Activated CD4-positive, alpha-beta T cell treated with anti-CD3 and anti-CD28 coated beads, Interleukin-2, amount 10 ng/mL, durations not matched to agents 7 days and 5 days (primary cell): Measurements from ENCODE around the gene TTC13. TPM values are rescaled to one million over a fixed set of nuclear protein-coding genes. Genes with fewer than 3 reads are reported as not detected.

Source experiments
- CTCF ChIA-PET: fragments of 350-600 bp; sonication (Branson Sonifier 250); formaldehyde crosslinking; loops from one replicate; lab custom pipeline; 2021; ENCODE audit warnings: antibody characterized with exemption; lab: Charles Lee
- POLR2A ChIA-PET: fragments of 350-600 bp; sonication (Branson Sonifier 250); formaldehyde crosslinking; loops from one replicate; lab custom pipeline; 2021; ENCODE audit warnings: antibody characterized with exemption; lab: Charles Lee
- DNase-seq: peaks from one replicate; pipeline ENCODE4 v3.0.0-alpha.2; 2020
- H3K27ac Mint-ChIP-seq: one replicate; pipeline ENCODE4 v1.8.0; 2021; ENCODE audit warnings: mild to moderate bottlenecking, moderate library complexity, mixed read lengths
- H3K27me3 Mint-ChIP-seq: one replicate; pipeline ENCODE4 v1.8.0; 2021; ENCODE audit warnings: mixed read lengths
- H3K36me3 Mint-ChIP-seq: one replicate; pipeline ENCODE4 v1.8.0; 2021; ENCODE audit warnings: low read depth, mixed read lengths
- H3K4me1 Mint-ChIP-seq: one replicate; pipeline ENCODE4 v1.8.0; 2021; ENCODE audit warnings: mixed read lengths
- H3K4me3 Mint-ChIP-seq: one replicate; pipeline ENCODE4 v1.8.0; 2021; ENCODE audit warnings: mild to moderate bottlenecking, moderate library complexity, mixed read lengths
- H3K9me3 Mint-ChIP-seq: one replicate; pipeline ENCODE4 v1.8.0; 2021; ENCODE audit warnings: mixed read lengths
- total RNA-seq, 2 experiments: library from RNA; stranded (reverse); gene quantifications; one replicate each; pipeline ENCODE4 v1.2.3, GENCODE V29; 2021

TTC13 gene
- total RNA-seq, 2 experiments from 2014 or later, result 35.4 to 39.2 TPM

- no peak overlapping the region for H3K4me3 Mint-ChIP-seq
- no peak for DNase-seq
- peaks cover 49% of the 10 kb centered on the region for H3K36me3 Mint-ChIP-seq
- no peaks in the 10 kb centered on the region for H3K27me3 Mint-ChIP-seq
- H3K4me1 Mint-ChIP-seq, result peaks cover 10% of the 10 kb centered on the region
- CTCF ChIA-PET, result no interaction called here
- no peaks in the 10 kb centered on the region for H3K9me3 Mint-ChIP-seq
- POLR2A ChIA-PET, result no interaction called here
- H3K27ac Mint-ChIP-seq, result no peak overlapping the region
Measured at GRCh38 chr1:230909974-230910754, 68.5 kb downstream of the TTC13 start.

GRCh38 chr1:230907472-230908205 lies 71.0 kb downstream of the TTC13 start:
- CTCF ChIA-PET, result interaction anchor here (0.9 kb wide), 1 partner anchor 9 kb away, joined by 5 read pairs; no protein-coding TSS in a partner anchor
- Mint-ChIP-seq H3K36me3 (peaks cover 43% of the 10 kb centered on the region), H3K27me3 (no peaks in the 10 kb centered on the region), H3K9me3 (no peaks in the 10 kb centered on the region), H3K4me1 (peaks cover 10% of the 10 kb centered on the region), H3K4me3 (no peak overlapping the region), H3K27ac (no peak overlapping the region)
- DNase-seq, result no peak
- POLR2A ChIA-PET, result no interaction called here

- no peak for DNase-seq
- Mint-ChIP-seq H3K9me3 (no peaks in the 10 kb centered on the region), H3K27ac (no peak overlapping the region), H3K4me1 (peaks cover 10% of the 10 kb centered on the region), H3K27me3 (no peaks in the 10 kb centered on the region), H3K4me3 (no peak overlapping the region), H3K36me3 (peaks cover 36% of the 10 kb centered on the region)
- CTCF ChIA-PET, result no interaction called here
- POLR2A ChIA-PET, result no interaction called here
Measured at GRCh38 chr1:230906226-230906625, 72.4 kb downstream of the TTC13 start.

- ChIA-PET CTCF (no interaction called here), POLR2A (no interaction called here)
- peaks cover 34% of the 10 kb centered on the region for H3K36me3 Mint-ChIP-seq
- no peak overlapping the region for H3K4me3 Mint-ChIP-seq
- H3K9me3 Mint-ChIP-seq, result no peaks in the 10 kb centered on the region
- peaks cover 10% of the 10 kb centered on the region for H3K4me1 Mint-ChIP-seq
- no peaks in the 10 kb centered on the region for H3K27me3 Mint-ChIP-seq
- DNase-seq, result no peak
- H3K27ac Mint-ChIP-seq, result peak overlapping the region; percentile 31
Measured at GRCh38 chr1:230905733-230906132, 72.9 kb downstream of the TTC13 start.

- Mint-ChIP-seq H3K27ac (no peak overlapping the region), H3K4me3 (no peak overlapping the region), H3K36me3 (peaks cover 22% of the 10 kb centered on the region), H3K9me3 (no peaks in the 10 kb centered on the region), H3K27me3 (no peaks in the 10 kb centered on the region), H3K4me1 (peaks cover 10% of the 10 kb centered on the region)
- no peak for DNase-seq
- POLR2A ChIA-PET, result no interaction called here
- CTCF ChIA-PET, result interaction anchor here (0.6 kb wide), 1 partner anchor 828 kb away, joined by 3 read pairs; no protein-coding TSS in a partner anchor
Measured at GRCh38 chr1:230902349-230902923, 76.2 kb downstream of the TTC13 start.

- POLR2A ChIA-PET, result no interaction called here
- H3K4me3 Mint-ChIP-seq, result no peak overlapping the region
- peaks cover 18% of the 10 kb centered on the region for H3K36me3 Mint-ChIP-seq
- no peak overlapping the region for H3K27ac Mint-ChIP-seq
- H3K4me1 Mint-ChIP-seq, result peaks cover 10% of the 10 kb centered on the region
- no peaks in the 10 kb centered on the region for H3K9me3 Mint-ChIP-seq
- no peaks in the 10 kb centered on the region for H3K27me3 Mint-ChIP-seq
- CTCF ChIA-PET, result no interaction called here
- DNase-seq, result no peak
Measured at GRCh38 chr1:230901671-230902070, 77.0 kb downstream of the TTC13 start.

- ChIA-PET POLR2A (no interaction called here), CTCF (interaction anchor here (0.6 to 0.7 kb wide), 2 partner anchors 42 to 310 kb away, joined by 3 to 4 read pairs; no protein-coding TSS in a partner anchor)
- peaks cover 5% of the 10 kb centered on the region for H3K4me1 Mint-ChIP-seq
- H3K4me3 Mint-ChIP-seq, result no peak overlapping the region
- DNase-seq, result no peak
- no peak overlapping the region for H3K27ac Mint-ChIP-seq
- H3K27me3 Mint-ChIP-seq, result no peaks in the 10 kb centered on the region
- peaks cover 14% of the 10 kb centered on the region for H3K36me3 Mint-ChIP-seq
- H3K9me3 Mint-ChIP-seq, result no peaks in the 10 kb centered on the region
Measured at GRCh38 chr1:230900984-230901383, 77.7 kb downstream of the TTC13 start.

- ChIA-PET POLR2A (no interaction called here), CTCF (no interaction called here)
- Mint-ChIP-seq H3K27me3 (no peaks in the 10 kb centered on the region), H3K4me1 (no peaks in the 10 kb centered on the region), H3K4me3 (no peak overlapping the region), H3K27ac (no peak overlapping the region), H3K9me3 (no peaks in the 10 kb centered on the region), H3K36me3 (peaks cover 5% of the 10 kb centered on the region)
- DNase-seq, result no peak
Measured at GRCh38 chr1:230899841-230900251, 78.8 kb downstream of the TTC13 start.

- Mint-ChIP-seq H3K27ac (no peak overlapping the region), H3K36me3 (peaks cover 3% of the 10 kb centered on the region), H3K27me3 (peaks cover 1% of the 10 kb centered on the region), H3K4me3 (no peak overlapping the region), H3K9me3 (no peaks in the 10 kb centered on the region), H3K4me1 (no peaks in the 10 kb centered on the region)
- ChIA-PET POLR2A (no interaction called here), CTCF (no interaction called here)
- DNase-seq, result no peak
Measured at GRCh38 chr1:230898748-230899147, 79.9 kb downstream of the TTC13 start.

- Mint-ChIP-seq H3K27ac (no peak overlapping the region), H3K36me3 (peaks cover 2% of the 10 kb centered on the region), H3K4me3 (no peak overlapping the region), H3K9me3 (no peaks in the 10 kb centered on the region), H3K27me3 (peaks cover 1% of the 10 kb centered on the region), H3K4me1 (no peaks in the 10 kb centered on the region)
- POLR2A ChIA-PET, result interaction anchor here (0.5 kb wide), 1 partner anchor 1337 kb away, joined by 3 read pairs; no protein-coding TSS in a partner anchor
- no peak for DNase-seq
- CTCF ChIA-PET, result no interaction called here
Measured at GRCh38 chr1:230898144-230898543, 80.5 kb downstream of the TTC13 start.

- ChIA-PET POLR2A (no interaction called here), CTCF (interaction anchor here (0.5 kb wide), 1 partner anchor 10 kb away, joined by 3 read pairs; no protein-coding TSS in a partner anchor)
- no peaks in the 10 kb centered on the region for H3K4me1 Mint-ChIP-seq
- peak overlapping the region; percentile 48 for H3K27ac Mint-ChIP-seq
- H3K36me3 Mint-ChIP-seq, result peaks cover 2% of the 10 kb centered on the region
- H3K4me3 Mint-ChIP-seq, result no peak overlapping the region
- peaks cover 4% of the 10 kb centered on the region for H3K27me3 Mint-ChIP-seq
- H3K9me3 Mint-ChIP-seq, result no peaks in the 10 kb centered on the region
- no peak for DNase-seq
Measured at GRCh38 chr1:230896779-230897178, 81.9 kb downstream of the TTC13 start.

- ChIA-PET POLR2A (no interaction called here), CTCF (interaction anchor here (0.6 to 1.3 kb wide), 2 partner anchors 65 to 68 kb away, joined by 3 read pairs; no protein-coding TSS in a partner anchor)
- H3K4me1 Mint-ChIP-seq, result no peaks in the 10 kb centered on the region
- no peak for DNase-seq
- no peaks in the 10 kb centered on the region for H3K9me3 Mint-ChIP-seq
- H3K36me3 Mint-ChIP-seq, result no peaks in the 10 kb centered on the region
- peaks cover 4% of the 10 kb centered on the region for H3K27me3 Mint-ChIP-seq
- H3K4me3 Mint-ChIP-seq, result no peak overlapping the region
- no peak overlapping the region for H3K27ac Mint-ChIP-seq
Measured at GRCh38 chr1:230895452-230895851, 83.2 kb downstream of the TTC13 start.

- Mint-ChIP-seq H3K9me3 (no peaks in the 10 kb centered on the region), H3K27me3 (peaks cover 4% of the 10 kb centered on the region), H3K36me3 (no peaks in the 10 kb centered on the region), H3K27ac (no peak overlapping the region), H3K4me3 (no peak overlapping the region), H3K4me1 (no peaks in the 10 kb centered on the region)
- POLR2A ChIA-PET, result no interaction called here
- DNase-seq, result no peak
- CTCF ChIA-PET, result interaction anchor here (1.3 kb wide), 1 partner anchor 67 kb away, joined by 3 read pairs; no protein-coding TSS in a partner anchor
Measured at GRCh38 chr1:230894664-230895063, 84.0 kb downstream of the TTC13 start.
